IMR-90 (cell line): Measurements from ENCODE around the gene PRICKLE2. TPM values are rescaled to one million over a fixed set of nuclear protein-coding genes. Genes with fewer than 3 reads are reported as not detected.

Experiments
- ATAC-seq: fragments of 200-7000 bp; cut with Tn5 transposase; 2 replicates; pipeline ENCODE4 v1.9.1; 2020; ENCODE audit warnings: low read depth, mild to moderate bottlenecking, moderate library complexity
- BruUV-seq: library from RNA; stranded (reverse); fragments of 400-500 nt; replicated peaks from 2 replicates; lab custom pipeline; 2021; lab: Mats Ljungman, UMichigan
- CTCF ChIA-PET: fragments of 300-600 bp; formaldehyde crosslinking; extraction: SDS; loops from one replicate; lab custom pipeline; 2021; ENCODE audit warnings: antibody characterized with exemption; lab: Yijun Ruan, JAX
- POLR2A ChIA-PET: fragments of 300-600 bp; sonication (Branson Sonifier 250); formaldehyde crosslinking; loops from one replicate; lab custom pipeline; 2022; ENCODE audit warnings: antibody characterized with exemption; ENCODE audit not compliant: unreplicated experiment; lab: Charles Lee
- DNase-seq: peaks from one replicate; pipeline ENCODE4 v3.0.0; 2013
- H2AFZ ChIP-seq: replicated peaks from 2 replicates; pipeline ENCODE3; 2013; ENCODE audit warnings: low read length, mild to moderate bottlenecking; ENCODE audit not compliant: poor library complexity
- H2AK5ac ChIP-seq: 2 replicates; pipeline ENCODE4 v1.6.1; 2013; ENCODE audit warnings: low read depth, low read length, inconsistent platforms
- H2AK9ac ChIP-seq: replicated peaks from 2 replicates; pipeline ENCODE3; 2013; ENCODE audit warnings: mild to moderate bottlenecking, low read depth, low read length, moderate library complexity; ENCODE audit not compliant: poor library complexity
- H2BK120ac ChIP-seq: 2 replicates; pipeline ENCODE4 v1.6.1; 2013; ENCODE audit warnings: low read depth, low read length, inconsistent platforms
- H2BK15ac ChIP-seq: 3 replicates; pipeline ENCODE4 v1.6.1; 2013; ENCODE audit warnings: low read depth, low read length, inconsistent platforms
- H2BK20ac ChIP-seq: 2 replicates; pipeline ENCODE4 v1.6.1; 2013; ENCODE audit warnings: low read depth, mild to moderate bottlenecking, inconsistent platforms, low read length, moderate library complexity
- H2BK5ac ChIP-seq: 2 replicates; pipeline ENCODE4 v1.6.1; 2013; ENCODE audit warnings: mild to moderate bottlenecking, low read depth, low read length, inconsistent platforms; ENCODE audit not compliant: poor library complexity, severe bottlenecking
- H3K14ac ChIP-seq: replicated peaks from 2 replicates; pipeline ENCODE4 v1.6.1; 2013; ENCODE audit warnings: low read depth, low read length, inconsistent platforms
- H3K18ac ChIP-seq: 2 replicates; pipeline ENCODE4 v1.6.1; 2013; ENCODE audit warnings: low read depth, low read length, control low read depth
- H3K23ac ChIP-seq: 2 replicates; pipeline ENCODE4 v1.6.1; 2013; ENCODE audit warnings: low read depth, low read length, inconsistent platforms
- H3K27ac ChIP-seq: 2 replicates; pipeline ENCODE4 v1.5.1; 2013; ENCODE audit warnings: mild to moderate bottlenecking, control low read depth, low read length; ENCODE audit not compliant: insufficient read depth
- H3K27me3 ChIP-seq: 2 replicates; pipeline ENCODE4 v1.6.1; 2013; ENCODE audit warnings: low read length; ENCODE audit not compliant: control insufficient read depth, insufficient read depth
- H3K36me3 ChIP-seq: 2 replicates; pipeline ENCODE4 v1.6.1; 2013; ENCODE audit warnings: low read length, mixed read lengths; ENCODE audit not compliant: control insufficient read depth, insufficient read depth
- H3K4ac ChIP-seq: 2 replicates; pipeline ENCODE4 v1.6.1; 2013; ENCODE audit warnings: low read depth, low read length, inconsistent platforms
- H3K4me1 ChIP-seq: 2 replicates; pipeline ENCODE4 v1.6.1; 2013; ENCODE audit warnings: low read length, mixed read lengths; ENCODE audit not compliant: control insufficient read depth, insufficient read depth
- H3K4me2 ChIP-seq: 2 replicates; pipeline ENCODE4 v1.6.1; 2013; ENCODE audit warnings: low read depth, mild to moderate bottlenecking, control low read depth, low read length, moderate library complexity
- H3K4me3 ChIP-seq: 2 replicates; pipeline ENCODE4 v1.5.1; 2013; ENCODE audit warnings: low read depth, mild to moderate bottlenecking, control low read depth, low read length, moderate library complexity; ENCODE audit not compliant: insufficient read depth
- H3K56ac ChIP-seq: 2 replicates; pipeline ENCODE4 v1.6.1; 2013; ENCODE audit warnings: low read length, inconsistent platforms; ENCODE audit not compliant: insufficient read depth; ENCODE audit errors: extremely low read depth
- H3K79me1 ChIP-seq, 2 experiments: 2 replicates each; pipeline ENCODE4 v1.6.1; 2013; ENCODE audit warnings: low read length in 2 of 2, inconsistent platforms in 1 of 2, low read depth in 1 of 2
- H3K9ac ChIP-seq: 2 replicates; pipeline ENCODE4 v1.6.1; 2013; ENCODE audit warnings: low read depth, low read length, control low read depth
- H3K9me1 ChIP-seq: 2 replicates; pipeline ENCODE4 v1.6.1; 2013; ENCODE audit warnings: low read length, inconsistent platforms; ENCODE audit not compliant: insufficient read depth
- H3K9me3 ChIP-seq: 2 replicates; pipeline ENCODE4 v1.6.1; 2013; ENCODE audit warnings: low read length; ENCODE audit not compliant: control insufficient read depth, insufficient read depth
- H4K20me1 ChIP-seq: 2 replicates; pipeline ENCODE4 v1.6.1; 2013; ENCODE audit warnings: low read length, inconsistent platforms; ENCODE audit not compliant: insufficient read depth
- H4K5ac ChIP-seq: 2 replicates; pipeline ENCODE4 v1.6.1; 2013; ENCODE audit warnings: mild to moderate bottlenecking, low read depth, low read length, control low read depth
- H4K8ac ChIP-seq, 2 experiments: 2 replicates each; pipeline ENCODE4 v1.6.1; 2013; ENCODE audit warnings: low read depth in 2 of 2, low read length in 2 of 2, control low read depth in 1 of 2, inconsistent platforms in 1 of 2
- H4K91ac ChIP-seq: 2 replicates; pipeline ENCODE4 v1.6.1; 2013; ENCODE audit warnings: low read depth, low read length, inconsistent platforms; ENCODE audit not compliant: insufficient read depth
- BHLHE40 ChIP-seq: fragments of 150-350 bp; IDR thresholded peaks from 2 replicates; pipeline ENCODE4 v1.6.1; 2016; ENCODE audit warnings: mild to moderate bottlenecking, low read depth, low read length
- CEBPB ChIP-seq: IDR thresholded peaks from 2 replicates; pipeline ENCODE4 v1.6.1; 2012; ENCODE audit warnings: low read depth, low read length, improper control_type of control experiment
- CHD1 ChIP-seq: IDR thresholded peaks from 2 replicates; pipeline ENCODE4 v1.6.1; 2012; ENCODE audit warnings: low read depth, low read length, improper control_type of control experiment
- CTCF ChIP-seq: conservative IDR thresholded peaks from 2 replicates; pipeline ENCODE4 v1.5.1; 2012; ENCODE audit warnings: mild to moderate bottlenecking, low read depth, low read length, improper control_type of control experiment
- ELK1 ChIP-seq: fragments of 150-350 bp; IDR thresholded peaks from 2 replicates; pipeline ENCODE4 v1.6.1; 2016; ENCODE audit warnings: low read depth, mild to moderate bottlenecking, low read length, moderate library complexity, borderline replicate concordance
- FOS ChIP-seq: fragments of 150-350 bp; IDR thresholded peaks from 2 replicates; pipeline ENCODE4 v1.6.1; 2016; ENCODE audit warnings: low read depth, low read length
- MAFK ChIP-seq: IDR thresholded peaks from 2 replicates; pipeline ENCODE4 v1.6.1; 2012; ENCODE audit warnings: low read depth, low read length, improper control_type of control experiment
- MAZ ChIP-seq: IDR thresholded peaks from 2 replicates; pipeline ENCODE4 v1.6.1; 2012; ENCODE audit warnings: low read depth, mild to moderate bottlenecking, low read length, improper control_type of control experiment, moderate library complexity, borderline replicate concordance
- MXI1 ChIP-seq: IDR thresholded peaks from 2 replicates; pipeline ENCODE4 v1.6.1; 2012; ENCODE audit warnings: low read depth, mild to moderate bottlenecking, low read length, moderate library complexity, borderline replicate concordance
- NFE2L2 ChIP-seq: fragments of 150-350 bp; IDR thresholded peaks from 2 replicates; pipeline ENCODE4 v1.6.1; 2016; ENCODE audit warnings: low read depth, mild to moderate bottlenecking, low read length
- POLR2A ChIP-seq: IDR thresholded peaks from 2 replicates; pipeline ENCODE4 v1.6.1; 2012; ENCODE audit warnings: mild to moderate bottlenecking, low read depth, low read length
- RAD21 ChIP-seq: IDR thresholded peaks from 2 replicates; pipeline ENCODE4 v1.6.1; 2012; ENCODE audit warnings: low read length, improper control_type of control experiment
- RCOR1 ChIP-seq: IDR thresholded peaks from 2 replicates; pipeline ENCODE4 v1.6.1; 2012; ENCODE audit warnings: mild to moderate bottlenecking, low read length, improper control_type of control experiment; ENCODE audit not compliant: insufficient replicate concordance
- RFX5 ChIP-seq: IDR thresholded peaks from 2 replicates; pipeline ENCODE4 v1.8.0; 2012; ENCODE audit warnings: low read depth, mild to moderate bottlenecking, low read length, moderate library complexity
- SMC3 ChIP-seq: fragments of 150-350 bp; IDR thresholded peaks from 2 replicates; pipeline ENCODE4 v1.6.1; 2016; ENCODE audit warnings: low read depth, mild to moderate bottlenecking, antibody characterized with exemption, low read length, moderate library complexity
- WGBS, 2 experiments: methylation state at CpG; one replicate each; pipeline versions ENCODE4 v1.1.5 to v1.1.7; 2013; ENCODE audit warnings: missing lambda C conversion rate in 2 of 2; ENCODE audit not compliant: insufficient read length in 1 of 2; ENCODE audit errors: extremely low coverage in 2 of 2; 5-methylcytosine and 5-hydroxymethylcytosine counted together
- dilution Hi-C: fragments of 300-500 bp; cut with HindIII; formaldehyde crosslinking; loops from one replicate; pipeline ENCODE4 v1.14.3; 2018; ENCODE audit warnings: low sequenced_read_pairs; ENCODE audit not compliant: unreplicated experiment
- in situ Hi-C: fragments of 300-500 bp; cut with MboI; formaldehyde crosslinking; loops from 3 replicates; pipeline ENCODE4 v1.14.3; 2019; ENCODE audit warnings: low sequenced_read_pairs, inconsistent platforms, mixed read lengths
- intact Hi-C: fragments of 100-400 bp; cut with micrococcal nuclease; formaldehyde crosslinking; loops from 2 replicates; pipeline ENCODE4 v1.10.0; 2022
- polyA plus RNA-seq, 3 experiments: library from polyadenylated mRNA; depleted of rRNA; stranded (reverse); fragments of >200 nt; gene quantifications; 2 replicates each; pipeline ENCODE4 v1.2.3, GENCODE V29; 2012; ENCODE audit warnings: low replicate concordance in 1 of 3
- total RNA-seq: library from RNA; depleted of rRNA; stranded (reverse); fragments of >200 nt; gene quantifications from 2 replicates; pipeline ENCODE4 v1.2.3, GENCODE V29; 2012
- TF ChIP-seq, protein P1 (sequence below): fragments of 150-350 bp; IDR thresholded peaks from 2 replicates; pipeline ENCODE4 v1.6.1; 2017; ENCODE audit warnings: mild to moderate bottlenecking, antibody characterized with exemption, low read length, low read depth

The PRICKLE2 gene
- total and polyA plus RNA-seq, 2 of the 4 experiments (the other 2 are of a cell fraction) = 4.1 to 14.2 TPM

DNA sequence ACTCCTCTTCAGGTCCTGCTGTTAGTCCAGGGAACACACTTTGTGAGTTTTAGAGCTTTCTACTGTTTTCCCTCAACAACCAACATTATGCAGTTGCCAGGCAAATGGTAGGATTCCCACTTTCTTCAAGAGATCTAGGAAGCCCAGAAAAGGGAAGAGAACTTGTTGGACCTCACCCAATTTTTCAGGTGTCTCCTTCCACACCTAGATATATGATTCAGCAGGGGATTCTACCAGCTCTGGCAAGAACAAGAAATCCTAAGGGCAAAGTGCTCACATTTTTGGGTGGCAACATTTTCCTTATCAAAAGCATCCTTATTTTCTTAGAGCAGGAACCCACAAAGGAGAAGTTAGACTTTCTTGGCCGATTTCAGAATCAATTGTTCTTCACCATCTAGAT, 57.4 kb downstream of the PRICKLE2 start:
- Histone ChIP-seq H3K4me2 (no peak overlapping the region), H4K8ac (no peak overlapping the region), H2AK5ac (no peak overlapping the region), H3K27ac (no peak overlapping the region), H2BK5ac (no peak overlapping the region), H3K9ac (no peak overlapping the region), H3K18ac (no peak overlapping the region), H3K4me1 (peaks cover 10% of the 10 kb centered on the region), H3K23ac (no peak overlapping the region), H4K5ac (no peak overlapping the region), H3K14ac (no peak overlapping the region), H3K9me3 (no peaks in the 10 kb centered on the region), H3K27me3 (no peaks in the 10 kb centered on the region), H3K56ac (no peak overlapping the region), H2BK15ac (no peak overlapping the region), H2AK9ac (no peak overlapping the region), H2BK20ac (no peak overlapping the region), H3K9me1 (peaks cover 10% of the 10 kb centered on the region), H3K4ac (no peak overlapping the region), H3K36me3 (peaks cover 11% of the 10 kb centered on the region), H3K4me3 (no peak overlapping the region), H4K20me1 (0 out of 2 replicates have a peak, but pooled peaks cover 4% of the 10 kb centered on the region), H2BK120ac (no peak overlapping the region), H3K79me1 (peaks cover 43 to 77% of the 10 kb centered on the region in 2 experiments), H2AFZ (no peak overlapping the region), H4K91ac (no peak overlapping the region)
- in situ Hi-C loops = no loop called here
- TF ChIP-seq BHLHE40 = no peak
- no peak for TF ChIP-seq RCOR1
- no peak for TF ChIP-seq CTCF
- TF ChIP-seq SMC3 = no peak
- no peak for TF ChIP-seq ELK1
- TF ChIP-seq RAD21 = no peak
- no peak for TF ChIP-seq POLR2A
- TF ChIP-seq MXI1 = no peak
- TF ChIP-seq MAFK = no peak
- TF ChIP-seq NFE2L2 = no peak
- no peak for TF ChIP-seq FOS
- TF ChIP-seq, protein P1, sequence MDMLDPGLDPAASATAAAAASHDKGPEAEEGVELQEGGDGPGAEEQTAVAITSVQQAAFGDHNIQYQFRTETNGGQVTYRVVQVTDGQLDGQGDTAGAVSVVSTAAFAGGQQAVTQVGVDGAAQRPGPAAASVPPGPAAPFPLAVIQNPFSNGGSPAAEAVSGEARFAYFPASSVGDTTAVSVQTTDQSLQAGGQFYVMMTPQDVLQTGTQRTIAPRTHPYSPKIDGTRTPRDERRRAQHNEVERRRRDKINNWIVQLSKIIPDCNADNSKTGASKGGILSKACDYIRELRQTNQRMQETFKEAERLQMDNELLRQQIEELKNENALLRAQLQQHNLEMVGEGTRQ = no peak
- no peak for TF ChIP-seq MAZ
- TF ChIP-seq RFX5 = no peak
- TF ChIP-seq CHD1 = no peak
- no peak for TF ChIP-seq CEBPB
- no CpG with 5 or more reads among the region's 1 CpG for WGBS, 2 experiments
- intact Hi-C loops = no loop called here
- dilution Hi-C loops = no loop called here
- CTCF ChIA-PET = interaction anchor here (0.6 kb wide), 1 partner anchor 525 kb away, joined by 6 read pairs; no protein-coding TSS in a partner anchor
- no peak for ATAC-seq
- POLR2A ChIA-PET = no interaction called here
- BruUV-seq = no TSS peak
- no peak for DNase-seq
